ENCODE results near the gene GFOD1. TPM values are rescaled to one million over a fixed set of nuclear protein-coding genes. Genes with fewer than 3 reads are reported as not detected.

GFOD1 gene
- total and polyA plus RNA-seq, 7 experiments from 2014 or later, result 0.24 to 10.8 (median 1.4) TPM; not detected in 1

GRCh38 chr6:13451181-13451895 lies 36.1 kb downstream of the GFOD1 start:
- Histone ChIP-seq H3K27me3 (ENCODE audit: control insufficient read depth in 2 of 2, insufficient read depth in 2 of 2, low read length in 2 of 2) (no peaks in the 10 kb centered on the region), H3K4me1 (ENCODE audit: control insufficient read depth in 2 of 2, insufficient read depth in 2 of 2, low read length in 2 of 2) (peaks cover 17 to 33% of the 10 kb centered on the region in 2 donors), H3K27ac (ENCODE audit: low read depth, low read length) (no peak overlapping the region), H3K9me3 (ENCODE audit: control insufficient read depth in 2 of 3, low read length in 3 of 3) (no peaks in the 10 kb centered on the region), H3K4me3 (ENCODE audit: low read length) (no peak overlapping the region), H3K36me3 (ENCODE audit: control insufficient read depth in 2 of 3, insufficient read depth in 3 of 3, low read length in 3 of 3) (no peaks in the 10 kb centered on the region)
- peaks cover 0 to 2% (median 0%) of the 10 kb centered on the region in 11 donors for H3K9me3 Mint-ChIP-seq
- DNase-seq, result no peak
- no peaks in the 10 kb centered on the region for H3K27me3 Mint-ChIP-seq
- no peak overlapping the region for H3K27ac Mint-ChIP-seq
- ATAC-seq, result no peak
- H3K36me3 Mint-ChIP-seq, result peaks cover 0 to 7% (median 0%) of the 10 kb centered on the region in 5 donors
- intact Hi-C loops (cut with micrococcal nuclease), result loop anchor here in 1 of 2 donors (10.0 kb wide), 1 partner anchor 123 kb away; the partner anchor contains the start of gene SIRT5
- ChIA-PET POLR2A (no interaction called here), CTCF (interaction anchor here (1.2 kb wide), 1 partner anchor 21 kb away, joined by 3 read pairs; no protein-coding TSS in a partner anchor)
- H3K4me1 Mint-ChIP-seq, result peaks cover 21 to 46% (median 33%) of the 10 kb centered on the region in 7 donors
- H3K4me3 Mint-ChIP-seq, result no peak overlapping the region

- CTCF ChIA-PET, result no interaction called here
- Histone ChIP-seq H3K4me3 (ENCODE audit: low read length) (no peak overlapping the region), H3K9me3 (ENCODE audit: control insufficient read depth in 2 of 3, low read length in 3 of 3) (no peaks in the 10 kb centered on the region), H3K27ac (ENCODE audit: low read depth, low read length) (no peak overlapping the region), H3K36me3 (ENCODE audit: control insufficient read depth in 2 of 3, insufficient read depth in 3 of 3, low read length in 3 of 3) (no peaks in the 10 kb centered on the region), H3K4me1 (ENCODE audit: control insufficient read depth in 2 of 2, insufficient read depth in 2 of 2, low read length in 2 of 2) (peaks cover 17 to 31% of the 10 kb centered on the region in 2 donors), H3K27me3 (ENCODE audit: control insufficient read depth in 2 of 2, insufficient read depth in 2 of 2, low read length in 2 of 2) (no peaks in the 10 kb centered on the region)
- Mint-ChIP-seq H3K4me1 (peaks cover 21 to 39% (median 32%) of the 10 kb centered on the region in 7 donors), H3K27me3 (no peaks in the 10 kb centered on the region), H3K27ac (no peak overlapping the region), H3K9me3 (peaks cover 0 to 2% (median 0%) of the 10 kb centered on the region in 11 donors), H3K4me3 (no peak overlapping the region), H3K36me3 (peaks cover 0 to 7% (median 0%) of the 10 kb centered on the region in 5 donors)
- POLR2A ChIA-PET, result no interaction called here
- no peak for ATAC-seq
- DNase-seq, result no peak
- intact Hi-C loops (cut with micrococcal nuclease), result loop anchor here in 1 of 2 donors (10.0 kb wide), 1 partner anchor 124 kb away; the partner anchor contains the start of gene SIRT5
These were observed 36.8 kb downstream of the GFOD1 start for GRCh38 chr6:13450628-13451027.

- no peak overlapping the region for H3K27ac ChIP-seq (ENCODE audit: low read depth, low read length)
- intact Hi-C loops (cut with micrococcal nuclease), result no loop called here
- DNase-seq, result no peak
- Mint-ChIP-seq H3K4me1 (peaks cover 10 to 25% (median 18%) of the 10 kb centered on the region in 7 donors), H3K27ac (peak overlapping the region in 1 of 9 donors; percentile 7), H3K36me3 (peaks cover 0 to 7% (median 0%) of the 10 kb centered on the region in 5 donors), H3K27me3 (no peaks in the 10 kb centered on the region), H3K9me3 (peaks cover 0 to 3% (median 0%) of the 10 kb centered on the region in 11 donors), H3K4me3 (no peak overlapping the region)
- H3K4me1 ChIP-seq (ENCODE audit: control insufficient read depth in 2 of 2, insufficient read depth in 2 of 2, low read length in 2 of 2), result peaks cover 0 to 10% of the 10 kb centered on the region in 2 donors
- ChIA-PET CTCF (no interaction called here), POLR2A (no interaction called here)
- no peak overlapping the region for H3K4me3 ChIP-seq (ENCODE audit: low read length)
- ATAC-seq, result peak; percentile 32
- no peaks in the 10 kb centered on the region for H3K9me3 ChIP-seq (ENCODE audit: control insufficient read depth in 2 of 3, low read length in 3 of 3)
- no peaks in the 10 kb centered on the region for H3K36me3 ChIP-seq (ENCODE audit: control insufficient read depth in 2 of 3, insufficient read depth in 3 of 3, low read length in 3 of 3)
- no peaks in the 10 kb centered on the region for H3K27me3 ChIP-seq (ENCODE audit: control insufficient read depth in 2 of 2, insufficient read depth in 2 of 2, low read length in 2 of 2)
These were observed 39.3 kb downstream of the GFOD1 start for GRCh38 chr6:13447949-13448724.

- Mint-ChIP-seq H3K4me3 (no peak overlapping the region), H3K27me3 (no peaks in the 10 kb centered on the region), H3K4me1 (peaks cover 10 to 28% (median 17%) of the 10 kb centered on the region in 7 donors), H3K27ac (no peak overlapping the region), H3K9me3 (peaks cover 0 to 3% (median 0%) of the 10 kb centered on the region in 11 donors), H3K36me3 (peaks cover 0 to 9% (median 0%) of the 10 kb centered on the region in 5 donors)
- no peak for ATAC-seq
- no peak for DNase-seq
- peaks cover 0 to 10% of the 10 kb centered on the region in 2 donors for H3K4me1 ChIP-seq (ENCODE audit: control insufficient read depth in 2 of 2, insufficient read depth in 2 of 2, low read length in 2 of 2)
- no peaks in the 10 kb centered on the region for H3K9me3 ChIP-seq (ENCODE audit: control insufficient read depth in 2 of 3, low read length in 3 of 3)
- H3K4me3 ChIP-seq (ENCODE audit: low read length), result no peak overlapping the region
- CTCF ChIA-PET, result no interaction called here
- intact Hi-C loops (cut with micrococcal nuclease), result no loop called here
- H3K27me3 ChIP-seq (ENCODE audit: control insufficient read depth in 2 of 2, insufficient read depth in 2 of 2, low read length in 2 of 2), result no peaks in the 10 kb centered on the region
- no peaks in the 10 kb centered on the region for H3K36me3 ChIP-seq (ENCODE audit: control insufficient read depth in 2 of 3, insufficient read depth in 3 of 3, low read length in 3 of 3)
- H3K27ac ChIP-seq (ENCODE audit: low read depth, low read length), result no peak overlapping the region
- POLR2A ChIA-PET, result interaction anchor here (1.1 kb wide), 1 partner anchor 10 kb away, joined by 3 read pairs; no protein-coding TSS in a partner anchor
These were observed 41.0 kb downstream of the GFOD1 start for GRCh38 chr6:13446381-13446780.

- Histone ChIP-seq H3K9me3 (ENCODE audit: control insufficient read depth in 2 of 3, low read length in 3 of 3) (no peaks in the 10 kb centered on the region), H3K4me1 (ENCODE audit: control insufficient read depth in 2 of 2, insufficient read depth in 2 of 2, low read length in 2 of 2) (peaks cover 0 to 10% of the 10 kb centered on the region in 2 donors), H3K4me3 (ENCODE audit: low read length) (no peak overlapping the region), H3K36me3 (ENCODE audit: control insufficient read depth in 2 of 3, insufficient read depth in 3 of 3, low read length in 3 of 3) (no peaks in the 10 kb centered on the region), H3K27me3 (ENCODE audit: control insufficient read depth in 2 of 2, insufficient read depth in 2 of 2, low read length in 2 of 2) (no peaks in the 10 kb centered on the region), H3K27ac (ENCODE audit: low read depth, low read length) (no peak overlapping the region)
- intact Hi-C loops (cut with micrococcal nuclease), result loop anchor here in 1 of 2 donors (2.0 kb wide), 1 partner anchor 17 kb away; no protein-coding TSS in a partner anchor
- Mint-ChIP-seq H3K27me3 (no peaks in the 10 kb centered on the region), H3K9me3 (peaks cover 0 to 3% (median 0%) of the 10 kb centered on the region in 11 donors), H3K4me1 (peaks cover 10 to 28% (median 17%) of the 10 kb centered on the region in 7 donors), H3K36me3 (peaks cover 0 to 9% (median 0%) of the 10 kb centered on the region in 5 donors), H3K27ac (no peak overlapping the region), H3K4me3 (no peak overlapping the region)
- no peak for DNase-seq
- ChIA-PET CTCF (interaction anchor here (0.9 to 1.0 kb wide), 2 partner anchors 8 to 110 kb away, joined by 3 to 4 read pairs; no protein-coding TSS in a partner anchor), POLR2A (interaction anchor here (1.1 kb wide), 1 partner anchor 10 kb away, joined by 3 read pairs; no protein-coding TSS in a partner anchor)
- ATAC-seq, result no peak
These were observed 41.7 kb downstream of the GFOD1 start for GRCh38 chr6:13445744-13446115.

GRCh38 chr6:13445005-13445743 lies 42.2 kb downstream of the GFOD1 start:
- Mint-ChIP-seq H3K27ac (peak overlapping the region in 3 of 9 donors; percentile 2 to 20 (median 3)), H3K4me3 (peak overlapping the region in 5 of 10 donors; percentile 4 to 62 (median 10)), H3K36me3 (peaks cover 0 to 6% (median 0%) of the 10 kb centered on the region in 5 donors), H3K9me3 (peaks cover 0 to 3% (median 0%) of the 10 kb centered on the region in 11 donors), H3K4me1 (peaks cover 10 to 28% (median 17%) of the 10 kb centered on the region in 7 donors), H3K27me3 (no peaks in the 10 kb centered on the region)
- Histone ChIP-seq H3K27me3 (ENCODE audit: control insufficient read depth in 2 of 2, insufficient read depth in 2 of 2, low read length in 2 of 2) (no peaks in the 10 kb centered on the region), H3K9me3 (ENCODE audit: control insufficient read depth in 2 of 3, low read length in 3 of 3) (no peaks in the 10 kb centered on the region), H3K4me1 (ENCODE audit: control insufficient read depth in 2 of 2, insufficient read depth in 2 of 2, low read length in 2 of 2) (peaks cover 0 to 10% of the 10 kb centered on the region in 2 donors), H3K4me3 (ENCODE audit: low read length) (no peak overlapping the region), H3K36me3 (ENCODE audit: control insufficient read depth in 2 of 3, insufficient read depth in 3 of 3, low read length in 3 of 3) (no peaks in the 10 kb centered on the region), H3K27ac (ENCODE audit: low read depth, low read length) (no peak overlapping the region)
- DNase-seq (peak in 6 of 9 donors; percentile 30 to 55 (median 43)), ATAC-seq (peak; percentile 45)
- ChIA-PET CTCF (interaction anchor here (0.7 to 1.0 kb wide), 4 partner anchors 8 to 110 kb away, joined by 3 to 4 read pairs (median 3); no protein-coding TSS in a partner anchor), POLR2A (interaction anchor here (1.5 kb wide), 1 partner anchor 18 kb away, joined by 3 read pairs; no protein-coding TSS in a partner anchor)
- intact Hi-C loops (cut with micrococcal nuclease), result loop anchor here in 1 of 2 donors (2.0 kb wide), 1 partner anchor 16 kb away; no protein-coding TSS in a partner anchor
